ENCODE measurements around the gene TMEM165.

- TF ChIP-seq CTCF (IDR thresholded peaks at IDR 0.05) (no peak), POLR2A (IDR thresholded peaks at IDR 0.05) (no peak)
Observed at GRCh38 chr4:55399581-55399980, 3.8 kb downstream of the TMEM165 start.
